HepG2 (cell line): Measurements from ENCODE around the gene LRRC25. TPM values are rescaled to one million over a fixed set of nuclear protein-coding genes. Genes with fewer than 3 reads are reported as not detected.
A peak's percentile ranks its signal among the peaks of the same experiment; 100 is the strongest.

Experiments
- CCDC6 ChIP-seq: sonication (generic); formaldehyde crosslinking; IDR thresholded peaks from 2 replicates; pipeline ENCODE4 v1.8.1; 2022; ENCODE audit warnings: mild to moderate bottlenecking, missing genetic modification reagents, moderate library complexity
- CTCF ChIP-seq: sonication (generic); formaldehyde crosslinking; IDR thresholded peaks from 2 replicates; pipeline ENCODE4 v1.5.0; 2020; ENCODE audit warnings: mild to moderate bottlenecking, missing genetic modification reagents, moderate library complexity
- HNRNPH1 ChIP-seq: fragments of 200-400 bp; formaldehyde crosslinking; optimal IDR thresholded peaks from 2 replicates; pipeline ENCODE3; 2017; ENCODE audit warnings: mild to moderate bottlenecking, low read depth, low read length
- MAZ ChIP-seq, 2 experiments: sonication (generic) in 1 of 2; formaldehyde crosslinking in 1 of 2; IDR thresholded peaks; 2 replicates each; pipeline versions ENCODE4 v1.5.0 to v1.6.1; 2012 to 2020; ENCODE audit warnings: low read depth in 2 of 2, mild to moderate bottlenecking in 2 of 2, borderline replicate concordance in 1 of 2, improper control_type of control experiment in 1 of 2, low read length in 1 of 2, missing genetic modification reagents in 1 of 2, moderate library complexity in 1 of 2
- MLXIP ChIP-seq: sonication (generic); formaldehyde crosslinking; IDR thresholded peaks from 2 replicates; pipeline ENCODE4 v1.9.0; 2021; ENCODE audit warnings: missing genetic modification reagents, borderline replicate concordance
- RCOR2 ChIP-seq: IDR thresholded peaks from 2 replicates; pipeline ENCODE4 v1.6.1; 2016; ENCODE audit warnings: missing biosample characterization, missing genetic modification reagents
- RFX1 ChIP-seq: fragments of 450-650 bp; IDR thresholded peaks from 2 replicates; pipeline ENCODE4 v1.6.1; 2017
- SP1 ChIP-seq, 2 experiments: fragments of 450-650 bp in 1 of 2; sonication (generic) in 1 of 2; formaldehyde crosslinking in 1 of 2; IDR thresholded peaks; 2 replicates each; pipeline versions ENCODE4 v1.4.0 to v1.6.1; 2016 to 2020; ENCODE audit warnings: missing genetic modification reagents in 1 of 2
- SP4 ChIP-seq: sonication (generic); formaldehyde crosslinking; IDR thresholded peaks from 2 replicates; pipeline ENCODE4 v1.8.1; 2023; ENCODE audit warnings: mild to moderate bottlenecking, missing genetic modification reagents
- TEF ChIP-seq: sonication (generic); formaldehyde crosslinking; IDR thresholded peaks from 2 replicates; pipeline ENCODE4 v1.5.0; 2020; ENCODE audit warnings: missing genetic modification reagents
- XRCC5 ChIP-seq: fragments of 200-400 bp; formaldehyde crosslinking; optimal IDR thresholded peaks from 2 replicates; pipeline ENCODE3; 2017; ENCODE audit warnings: mild to moderate bottlenecking, low read length
- YY1 ChIP-seq: IDR thresholded peaks from 2 replicates; pipeline ENCODE4 v1.6.1; 2011; ENCODE audit warnings: low read length, low read depth, moderate library complexity, mild to moderate bottlenecking; ENCODE audit not compliant: insufficient read depth, insufficient replicate concordance
- ZFP82 ChIP-seq: sonication (generic); formaldehyde crosslinking; IDR thresholded peaks from 2 replicates; pipeline ENCODE4 v1.5.1; 2020; ENCODE audit warnings: mild to moderate bottlenecking, missing genetic modification reagents, borderline replicate concordance
- ZNF205 ChIP-seq: IDR thresholded peaks from 2 replicates; pipeline ENCODE4 v1.6.1; 2018; ENCODE audit warnings: missing biosample characterization, missing genetic modification reagents
- ZNF232 ChIP-seq: sonication (generic); formaldehyde crosslinking; IDR thresholded peaks from 2 replicates; pipeline ENCODE4 v1.4.0; 2020; ENCODE audit warnings: missing genetic modification reagents, borderline replicate concordance
- polyA plus RNA-seq, 8 experiments: library from polyadenylated mRNA; depleted of rRNA in 3 of 8; stranded (reverse) in 7 of 8; unstranded in 1 of 8; fragments of >200 nt; fragmentation: Illumina TruSeq in 4 of 8; extraction: Trizol in 4 of 8; gene quantifications; 2 replicates each; pipeline versions ENCODE4 v1.2.1 to v1.2.3, GENCODE V29; 2011 to 2016; ENCODE audit warnings: low read depth in 4 of 8, missing spikeins in 1 of 8, mixed read lengths in 1 of 8; ENCODE audit not compliant: insufficient read depth in 1 of 8
- total RNA-seq, 5 experiments: library from RNA; depleted of rRNA; stranded (reverse); fragments of >200 nt; fragmentation: Illumina TruSeq; extraction: Trizol; gene quantifications; 2 replicates each; pipeline ENCODE4 v1.2.3, GENCODE V29; 2016; ENCODE audit warnings: low read depth in 1 of 5
- TF ChIP-seq, protein P1 (sequence below): sonication (generic); formaldehyde crosslinking; conservative IDR thresholded peaks from 2 replicates; pipeline ENCODE4 v1.4.0; 2020; ENCODE audit warnings: missing genetic modification reagents
- TF ChIP-seq, protein P2 (sequence below): sonication (generic); formaldehyde crosslinking; conservative IDR thresholded peaks from 2 replicates; pipeline ENCODE4 v1.4.0; 2020; ENCODE audit warnings: missing genetic modification reagents

The LRRC25 gene
- total and polyA plus RNA-seq, 2 of the 13 experiments (the other 11 are each of a cell fraction or from before 2014, with no cell fraction given) = 0.13 to 0.53 TPM

DNA sequence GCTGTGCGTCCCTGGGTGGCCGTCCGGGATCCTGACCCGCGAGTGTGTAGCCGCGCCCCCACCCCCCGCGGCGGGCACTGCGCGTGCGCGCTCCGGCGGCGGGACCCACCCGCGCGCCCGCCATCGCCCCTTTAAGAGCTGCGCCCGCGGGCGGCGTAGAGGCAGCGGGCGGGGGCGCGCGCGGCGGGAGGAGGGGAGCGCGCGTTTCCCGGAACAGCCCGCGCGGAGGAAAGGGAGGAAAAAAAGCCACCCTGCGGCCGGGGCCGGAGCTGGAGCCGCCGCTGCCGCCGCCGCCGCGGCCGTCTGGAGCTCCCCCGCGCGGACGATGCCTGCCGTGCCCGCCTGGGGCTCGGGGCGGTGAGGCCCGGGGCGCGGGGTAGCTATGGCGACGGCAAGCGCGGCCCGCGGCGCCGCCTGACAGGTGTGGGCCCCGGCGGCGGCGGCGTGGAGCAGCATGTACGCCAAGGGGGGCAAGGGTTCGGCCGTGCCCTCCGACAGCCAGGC is 21.8 kb upstream of the LRRC25 start, which contains the start of gene SSBP4 (continued):
- TF ChIP-seq TEF (CRISPR knock-in tag) (no peak), CCDC6 (peak; percentile 82; the same call in 1 of the 2 replicates), HNRNPH1 (no peak), MLXIP (CRISPR knock-in tag) (peak; percentile 16; the same call in 1 of the 2 replicates), MAZ (IDR thresholded peaks at IDR 0.05; ENCODE audit: borderline replicate concordance, low read depth, low read length) (peak; percentile 53; the same call in 1 of the 2 replicates), MAZ (CRISPR knock-in tag; IDR thresholded peaks at IDR 0.05; ENCODE audit: low read depth) (peak; percentile 39), RFX1 (peak; percentile 82), YY1 (peak; percentile 54), ZFP82 (CRISPR knock-in tag) (peak; percentile 35; the same call in 1 of the 2 replicates), SP4 (CRISPR knock-in tag) (peak; percentile 70; the same call in 1 of the 2 replicates), CTCF (CRISPR knock-in tag) (peak; percentile 34; the same call in 1 of the 2 replicates), XRCC5 (no peak), SP1 (IDR thresholded peaks at IDR 0.05) (no peak), SP1 (CRISPR knock-in tag; IDR thresholded peaks at IDR 0.05) (peak; percentile 17; the same call in 1 of the 2 replicates), ZNF205 (0 out of 2 replicates have a peak, but pooled peaks have one; percentile 27), RCOR2 (CRISPR knock-in tag) (no peak), ZNF232 (CRISPR knock-in tag) (no peak)
- TF ChIP-seq, protein P1, sequence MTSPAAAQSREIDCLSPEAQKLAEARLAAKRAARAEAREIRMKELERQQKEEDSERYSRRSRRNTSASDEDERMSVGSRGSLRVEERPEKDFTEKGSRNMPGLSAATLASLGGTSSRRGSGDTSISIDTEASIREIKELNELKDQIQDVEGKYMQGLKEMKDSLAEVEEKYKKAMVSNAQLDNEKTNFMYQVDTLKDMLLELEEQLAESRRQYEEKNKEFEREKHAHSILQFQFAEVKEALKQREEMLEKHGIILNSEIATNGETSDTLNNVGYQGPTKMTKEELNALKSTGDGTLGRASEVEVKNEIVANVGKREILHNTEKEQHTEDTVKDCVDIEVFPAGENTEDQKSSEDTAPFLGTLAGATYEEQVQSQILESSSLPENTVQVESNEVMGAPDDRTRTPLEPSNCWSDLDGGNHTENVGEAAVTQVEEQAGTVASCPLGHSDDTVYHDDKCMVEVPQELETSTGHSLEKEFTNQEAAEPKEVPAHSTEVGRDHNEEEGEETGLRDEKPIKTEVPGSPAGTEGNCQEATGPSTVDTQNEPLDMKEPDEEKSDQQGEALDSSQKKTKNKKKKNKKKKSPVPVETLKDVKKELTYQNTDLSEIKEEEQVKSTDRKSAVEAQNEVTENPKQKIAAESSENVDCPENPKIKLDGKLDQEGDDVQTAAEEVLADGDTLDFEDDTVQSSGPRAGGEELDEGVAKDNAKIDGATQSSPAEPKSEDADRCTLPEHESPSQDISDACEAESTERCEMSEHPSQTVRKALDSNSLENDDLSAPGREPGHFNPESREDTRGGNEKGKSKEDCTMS (CRISPR knock-in tag) = no peak
- TF ChIP-seq, protein P2, sequence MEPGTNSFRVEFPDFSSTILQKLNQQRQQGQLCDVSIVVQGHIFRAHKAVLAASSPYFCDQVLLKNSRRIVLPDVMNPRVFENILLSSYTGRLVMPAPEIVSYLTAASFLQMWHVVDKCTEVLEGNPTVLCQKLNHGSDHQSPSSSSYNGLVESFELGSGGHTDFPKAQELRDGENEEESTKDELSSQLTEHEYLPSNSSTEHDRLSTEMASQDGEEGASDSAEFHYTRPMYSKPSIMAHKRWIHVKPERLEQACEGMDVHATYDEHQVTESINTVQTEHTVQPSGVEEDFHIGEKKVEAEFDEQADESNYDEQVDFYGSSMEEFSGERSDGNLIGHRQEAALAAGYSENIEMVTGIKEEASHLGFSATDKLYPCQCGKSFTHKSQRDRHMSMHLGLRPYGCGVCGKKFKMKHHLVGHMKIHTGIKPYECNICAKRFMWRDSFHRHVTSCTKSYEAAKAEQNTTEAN (CRISPR knock-in tag) = 0 out of 2 replicates have a peak, but pooled peaks have one; percentile 46
